DMS 273 treated with DMSO at 0.1 percent for 48 hours (cell line): ENCODE data around the gene BABAM2.
"Not testable (repeated sequence)": the region's sequence is repeated elsewhere in the genome, so short reads cannot be mapped to it uniquely, and the experiment has no call there.

Experiments
- DNase-seq: peaks from one replicate; lab custom pipeline; 2025; lab: John Stamatoyannopoulos, UW

The BABAM2 gene

DNA sequence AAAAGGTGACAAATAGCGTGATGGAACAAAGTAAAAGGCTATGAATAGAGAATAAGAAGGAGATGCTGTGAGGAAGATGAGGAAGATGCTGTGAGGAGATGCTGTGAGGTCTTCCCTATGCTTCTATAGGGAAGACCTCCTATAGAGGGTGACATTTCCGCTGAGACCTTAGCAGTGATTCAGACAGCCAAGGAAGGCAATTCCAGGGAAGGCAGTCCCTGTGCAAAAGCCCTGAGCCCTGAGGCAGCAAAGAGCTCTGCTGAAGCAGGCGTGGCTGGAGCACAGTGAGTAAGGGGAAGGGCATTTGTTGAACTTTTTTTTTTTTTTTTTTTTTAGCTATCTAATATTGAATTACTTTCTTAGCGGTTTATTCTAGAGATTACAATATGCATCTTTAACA is 359.5 kb downstream of the BABAM2 start:
- no peak for DNase-seq

DNA sequence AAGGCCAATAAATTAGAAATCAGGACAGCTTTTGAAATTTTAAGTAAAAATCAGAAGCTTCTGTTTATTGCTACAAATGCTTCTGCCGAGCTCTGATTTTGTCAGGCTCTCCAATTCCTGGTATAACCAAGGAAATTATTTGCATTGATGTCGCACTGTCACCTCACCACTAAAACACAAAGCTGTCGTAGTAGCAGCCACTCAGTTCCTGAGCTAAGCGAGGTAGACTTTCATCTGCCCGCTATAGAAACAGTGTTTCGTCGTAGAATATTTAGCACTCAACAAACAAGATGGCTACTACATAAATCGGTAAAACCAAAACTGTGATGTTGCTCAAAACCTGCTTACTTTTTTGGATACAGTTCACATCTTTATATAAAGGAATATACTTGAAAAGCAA is 360.8 kb downstream of the BABAM2 start:
- no peak for DNase-seq

DNA sequence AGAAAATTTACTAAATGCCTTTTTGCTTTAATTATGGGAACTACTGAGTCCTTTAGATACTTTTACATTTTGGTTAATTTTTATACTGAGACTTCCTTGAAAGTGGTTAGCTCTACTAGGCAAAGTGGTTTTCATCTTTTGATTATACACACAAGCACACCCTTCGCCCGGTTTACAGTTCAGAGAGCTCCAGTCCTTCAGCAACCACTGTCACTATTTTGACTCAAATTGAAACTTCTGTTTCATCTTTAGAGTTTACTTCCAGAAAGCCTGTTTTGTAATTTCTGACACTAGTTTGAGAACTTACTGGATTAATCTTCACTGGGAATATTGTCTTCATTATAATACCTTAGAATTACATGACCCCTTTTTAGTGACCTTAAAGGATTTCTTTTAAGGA is 361.8 kb downstream of the BABAM2 start:
- DNase-seq = no peak

DNA sequence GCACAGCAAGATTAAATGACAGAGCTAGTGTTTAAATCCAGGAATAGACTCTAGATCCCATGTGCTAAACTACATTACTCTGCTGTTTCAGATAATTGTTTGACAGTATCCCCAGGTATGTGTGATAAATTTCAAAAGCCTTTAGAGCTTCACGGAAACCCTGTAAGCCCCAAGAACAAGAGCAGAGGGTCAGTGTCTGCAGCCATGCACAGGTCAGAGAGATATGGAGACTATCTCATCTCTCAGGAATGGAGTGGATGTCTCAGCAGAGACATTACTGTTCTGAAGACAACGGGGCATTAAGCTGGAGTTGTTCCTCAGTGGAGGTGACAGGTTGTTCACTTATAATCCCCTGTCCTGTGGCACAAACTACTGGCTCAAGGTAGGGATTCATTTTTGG is 363.0 kb downstream of the BABAM2 start:
- DNase-seq = no peak

DNA sequence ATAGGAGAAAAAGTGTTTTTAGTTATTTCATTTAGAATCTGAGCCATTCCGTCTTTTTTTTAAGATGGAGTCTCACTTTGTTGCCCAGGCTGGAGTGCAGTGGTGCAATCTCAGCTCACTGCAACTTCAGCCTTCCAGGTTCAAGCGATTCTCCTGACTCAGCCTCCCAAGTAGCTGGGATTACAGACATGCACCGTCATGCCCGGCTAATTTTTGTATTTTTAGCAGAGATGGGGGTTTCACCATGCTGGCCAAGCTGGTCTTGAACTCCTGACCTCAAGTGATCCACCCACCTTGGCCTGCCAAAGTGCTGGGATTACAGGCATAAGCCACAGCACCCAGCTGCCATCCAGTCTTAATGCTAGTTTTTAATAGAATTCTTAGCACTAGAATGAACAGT is 364.7 kb downstream of the BABAM2 start:
- not testable (repeated sequence) for DNase-seq

DNA sequence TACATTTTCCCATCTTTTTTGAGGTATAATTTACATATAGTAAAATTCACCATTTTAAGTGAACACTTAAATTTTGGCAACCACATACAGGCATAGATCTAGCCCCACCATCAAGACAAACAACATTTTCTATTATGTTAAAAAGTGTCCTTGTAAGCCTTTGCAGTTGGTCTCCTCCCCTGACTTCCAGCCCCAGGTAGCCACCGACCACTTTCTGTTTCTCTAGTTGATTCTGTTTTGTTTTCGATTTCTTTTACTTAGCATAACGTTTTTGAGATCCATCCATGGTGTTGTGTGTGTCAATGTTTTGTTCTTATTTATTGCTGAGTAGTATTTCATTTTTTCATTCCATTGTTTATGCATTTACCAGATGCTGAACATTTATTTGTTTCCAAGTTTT is 366.7 kb downstream of the BABAM2 start:
- DNase-seq = no peak

DNA sequence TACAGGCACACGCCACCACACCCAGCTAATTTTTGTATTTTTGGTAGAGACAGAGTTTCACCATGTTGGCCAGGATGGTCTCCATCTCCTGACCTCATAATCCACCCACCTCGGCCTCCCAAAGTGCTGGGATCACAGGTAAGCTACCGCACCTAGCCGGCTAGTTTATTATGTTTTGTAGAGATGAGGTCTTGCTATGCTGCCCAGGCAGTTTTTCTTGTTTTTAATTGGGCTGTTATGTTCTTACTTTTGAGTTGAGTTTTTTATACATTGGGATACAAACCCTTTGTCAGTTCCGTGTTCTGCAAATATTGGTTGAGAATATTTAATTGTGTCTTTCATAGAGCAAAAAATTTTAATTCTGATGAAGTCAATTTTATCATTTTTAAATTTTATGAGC is 368.7 kb downstream of the BABAM2 start:
- DNase-seq = not testable (repeated sequence)

DNA sequence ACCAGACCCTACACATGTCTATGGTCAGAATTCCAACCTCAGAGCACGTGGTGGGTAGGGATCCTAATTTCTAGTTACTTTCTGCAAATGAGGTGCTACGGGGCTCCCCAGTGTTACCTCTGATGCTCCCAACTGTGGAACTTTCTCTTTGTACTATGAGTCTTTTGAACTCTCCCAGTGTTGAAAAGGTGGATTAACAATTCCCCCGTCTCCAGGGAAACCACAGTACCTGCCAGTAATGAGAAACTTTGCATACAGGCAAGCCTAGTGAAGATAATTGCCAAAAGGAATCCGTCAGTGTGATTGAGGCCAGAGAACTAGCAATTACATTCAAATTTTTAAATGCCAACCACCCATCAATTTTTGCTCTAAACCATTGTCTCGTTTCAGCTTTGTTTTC is 373.2 kb downstream of the BABAM2 start:
- DNase-seq = no peak

DNA sequence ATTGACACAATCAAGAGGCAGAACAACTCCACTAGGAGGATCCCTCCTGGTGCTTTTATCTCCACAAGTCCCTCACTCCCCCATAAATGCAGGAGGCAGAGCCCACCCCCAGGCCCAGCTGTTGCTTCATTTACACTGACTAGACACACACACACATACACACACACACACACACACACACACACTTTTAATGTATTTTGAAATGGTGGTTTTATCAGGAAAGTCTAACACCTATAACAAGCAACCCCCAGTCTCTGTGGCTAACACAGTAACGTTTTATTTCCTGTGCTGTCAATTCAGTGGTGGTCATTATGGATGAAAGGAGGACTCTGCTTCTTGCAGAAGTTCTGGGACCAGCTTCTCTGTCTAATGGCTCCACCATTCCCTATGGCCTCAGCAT is 376.8 kb downstream of the BABAM2 start:
- no peak for DNase-seq

DNA sequence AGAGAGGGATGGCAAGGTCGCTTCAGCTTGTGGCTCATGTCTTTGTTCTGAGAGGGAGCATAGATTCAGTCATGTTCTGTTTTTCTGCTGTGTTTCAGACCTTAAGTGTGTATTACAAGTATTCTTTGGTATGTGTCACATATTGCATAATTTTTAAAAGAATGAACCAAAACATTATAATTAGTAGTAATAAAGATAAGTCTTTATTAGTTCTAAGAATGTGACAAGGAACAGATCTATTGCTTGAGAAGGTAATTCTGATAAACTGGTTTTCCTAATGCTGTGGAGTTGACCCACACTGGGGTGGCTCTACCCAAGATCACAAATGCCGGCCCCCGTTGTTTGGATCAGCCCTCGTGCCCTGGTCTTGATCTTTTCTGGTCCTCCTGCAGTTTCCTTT is 377.9 kb downstream of the BABAM2 start:
- DNase-seq = no peak

DNA sequence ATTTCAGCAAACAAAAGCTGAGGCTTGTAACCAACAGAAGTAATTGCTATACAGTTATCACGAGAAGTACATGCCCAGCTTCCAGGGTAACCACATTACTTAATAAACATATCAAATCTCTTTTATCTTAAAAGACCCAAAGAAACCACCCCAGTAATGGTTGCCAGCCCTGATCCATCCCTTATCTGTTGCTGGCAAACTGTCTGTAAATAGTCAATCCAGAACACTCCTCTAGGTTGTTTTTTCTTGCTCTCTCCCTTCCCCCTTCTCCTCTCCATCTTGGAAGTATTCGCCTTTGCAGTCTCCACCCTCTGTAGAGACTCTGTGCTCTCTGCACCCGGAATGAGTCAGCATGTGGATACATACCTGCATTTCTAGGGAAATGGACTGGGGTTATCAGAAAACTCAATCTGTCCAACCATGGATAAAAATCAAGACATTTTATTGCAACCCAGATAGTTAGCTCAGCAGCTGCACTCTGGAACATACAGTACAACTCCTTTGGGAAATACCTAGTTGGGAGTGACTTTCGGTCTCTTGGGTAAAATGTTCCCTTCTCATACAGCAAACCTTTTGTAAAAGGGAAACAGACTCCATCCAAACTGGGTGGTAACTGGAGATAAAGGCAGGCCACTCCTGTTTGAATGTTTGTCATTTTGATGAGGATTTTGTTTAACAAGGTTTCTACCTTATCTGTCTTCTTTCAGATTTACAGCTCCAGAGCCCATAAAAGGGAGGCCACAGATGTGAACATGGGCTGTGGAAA is 378.7 kb downstream of the BABAM2 start:
- DNase-seq = no peak

DNA sequence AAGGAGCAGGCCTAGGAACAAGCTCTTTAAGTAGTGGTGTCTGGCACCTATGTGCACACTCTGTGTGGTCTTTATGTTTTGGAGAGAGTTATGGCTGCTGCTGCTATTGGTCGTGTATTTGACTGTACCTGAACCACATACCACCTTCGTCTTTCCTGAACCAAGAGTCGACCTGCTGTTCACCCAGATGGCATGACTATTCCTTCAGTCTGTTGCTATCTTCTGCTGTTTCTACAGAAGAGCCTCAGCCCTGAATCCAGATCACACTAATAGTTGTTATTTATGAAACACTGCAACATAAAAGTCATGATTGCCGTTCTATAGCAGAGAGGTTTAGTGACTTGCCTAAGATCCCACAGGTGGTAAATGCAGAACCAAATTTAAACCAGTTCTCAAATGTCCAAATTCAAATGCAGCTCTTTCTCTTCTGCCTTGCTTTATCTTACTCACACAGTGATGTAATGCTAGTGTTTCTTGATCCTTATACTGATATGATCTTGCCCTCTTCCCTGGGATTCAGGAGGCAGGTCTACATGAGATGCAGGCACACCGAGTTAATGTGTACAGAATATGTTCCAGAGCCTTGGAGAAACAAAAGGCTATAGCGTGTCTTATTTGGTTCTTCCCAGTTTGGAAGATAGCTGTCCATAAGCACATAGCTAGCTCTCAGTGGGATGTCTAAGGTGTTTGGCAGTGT is 380.1 kb downstream of the BABAM2 start:
- no peak for DNase-seq

DNA sequence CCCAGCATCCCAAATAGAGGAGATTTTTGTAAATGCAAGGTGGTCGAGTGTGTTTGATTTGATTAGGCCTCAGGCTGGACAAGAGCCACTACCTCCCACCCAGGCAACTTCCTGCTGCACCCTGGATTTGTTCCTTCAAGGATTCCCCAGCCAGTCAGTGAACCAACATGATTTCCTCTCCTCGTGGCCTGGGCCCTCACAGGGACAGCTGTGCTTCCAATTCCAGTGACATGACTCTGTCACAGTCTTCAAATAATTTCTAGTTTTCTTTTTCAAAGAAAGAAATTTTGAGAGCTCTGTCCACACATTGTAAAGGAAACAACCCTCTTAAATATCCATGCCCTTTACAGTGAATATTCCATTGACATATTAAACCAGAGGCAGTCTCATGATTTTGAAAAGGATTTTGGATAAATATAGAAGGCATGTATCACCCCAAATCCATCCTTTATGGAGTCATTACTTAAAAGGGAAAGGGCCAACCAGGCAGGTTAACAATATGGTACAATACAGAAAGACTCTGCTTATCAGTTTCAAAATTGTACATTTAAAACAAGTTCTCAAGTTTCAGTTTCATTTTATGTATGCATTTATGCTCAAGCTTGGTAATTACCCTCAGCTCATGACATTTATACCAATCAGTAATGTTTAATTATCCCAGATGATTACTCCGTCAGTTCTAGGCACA is 380.8 kb downstream of the BABAM2 start:
- DNase-seq = no peak

DNA sequence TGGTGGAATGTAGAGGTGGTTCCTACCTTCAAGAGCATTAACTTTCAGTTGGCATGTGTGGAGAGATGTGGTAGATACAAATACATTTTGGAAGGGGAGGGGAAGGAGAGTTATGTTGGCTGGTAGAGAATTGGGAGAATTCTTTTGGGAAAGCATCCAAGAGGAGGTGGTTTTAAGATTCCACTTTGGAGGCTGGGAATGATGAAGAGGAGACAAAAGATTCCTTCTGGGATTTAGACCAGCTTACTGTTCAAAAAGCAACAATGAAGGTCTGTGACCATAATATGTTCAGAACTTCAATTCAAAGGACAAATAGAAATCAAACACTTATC is 381.4 kb downstream of the BABAM2 start:
- no peak for DNase-seq

DNA sequence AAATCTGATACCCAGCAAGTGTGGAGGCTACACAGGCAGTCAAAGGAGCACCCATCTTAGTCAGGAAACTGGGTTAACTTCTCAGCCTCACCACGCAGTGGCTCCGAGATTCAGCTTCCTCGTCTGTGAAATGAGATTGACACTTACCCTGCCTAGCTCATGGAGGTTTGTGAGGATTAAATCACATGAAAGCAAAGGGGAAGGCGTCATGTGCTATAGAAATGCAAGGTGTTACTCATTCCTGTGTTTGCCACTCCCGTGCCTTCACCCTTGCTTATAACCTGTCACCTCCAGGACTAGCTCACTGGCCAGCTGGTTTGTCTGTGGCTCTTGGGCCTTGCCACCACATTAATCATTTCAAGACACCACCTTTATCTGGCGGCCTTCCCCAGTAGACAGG is 383.2 kb downstream of the BABAM2 start:
- no peak for DNase-seq

DNA sequence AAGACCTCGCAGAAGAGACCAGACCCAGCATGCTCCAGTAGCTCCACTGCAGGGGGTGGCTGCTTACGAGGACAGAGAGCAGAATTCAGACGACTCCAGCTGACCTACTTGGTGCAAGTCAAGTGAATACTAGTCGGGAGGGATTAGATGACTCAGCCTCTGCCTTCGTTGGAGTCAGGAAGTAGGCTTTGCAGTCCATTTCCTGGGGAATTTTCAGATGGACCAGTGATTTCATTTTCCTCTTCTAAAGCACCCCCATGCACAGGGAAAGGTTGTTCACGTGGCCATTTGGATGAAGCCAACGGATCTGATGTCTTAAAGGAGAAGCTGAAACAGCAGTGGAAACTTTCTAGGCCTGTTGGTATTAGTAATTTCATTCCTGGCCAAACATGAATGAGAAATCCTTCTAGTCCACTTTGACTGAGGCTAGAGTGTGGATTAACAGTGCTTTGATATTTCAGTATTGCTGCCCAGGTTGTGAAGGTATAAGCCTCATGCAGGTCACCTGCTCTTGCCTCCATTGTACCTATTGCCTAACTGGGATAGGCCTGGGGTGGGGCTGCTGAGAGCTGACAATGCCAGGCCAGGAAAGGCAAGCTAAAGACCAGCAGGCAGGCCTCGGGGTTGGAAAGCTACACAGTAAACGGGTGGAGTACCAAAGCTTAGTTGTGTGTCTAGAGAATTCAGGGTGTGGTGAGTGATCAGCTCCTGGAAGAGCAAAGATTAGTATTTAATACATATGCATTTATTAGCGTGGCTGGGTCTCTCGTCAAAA is 384.6 kb downstream of the BABAM2 start:
- no peak for DNase-seq

DNA sequence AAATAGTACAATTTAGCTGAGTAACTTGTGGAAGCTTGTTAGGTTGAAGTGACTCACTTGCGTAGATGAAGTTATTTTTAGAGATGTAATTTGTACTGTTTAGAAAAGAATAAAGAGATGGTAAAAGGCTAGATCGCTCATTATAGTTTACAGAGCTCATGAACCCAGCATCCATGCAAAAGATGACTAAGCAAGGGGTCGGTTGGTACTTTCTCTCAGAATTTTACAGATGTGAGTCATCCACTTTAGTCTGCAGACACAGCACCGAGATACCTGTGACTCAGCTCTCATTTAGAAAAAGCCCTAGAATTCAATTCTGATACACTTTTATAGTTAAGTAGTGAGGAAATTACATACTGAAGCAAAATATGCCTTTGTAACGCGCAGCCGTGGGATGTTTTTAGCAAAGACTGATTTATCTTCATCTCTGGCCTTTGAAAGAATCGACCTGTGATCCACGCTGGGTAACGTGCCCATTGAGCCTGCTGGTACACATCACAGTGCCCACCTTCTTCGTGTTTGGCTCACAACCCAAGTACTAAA is 385.6 kb downstream of the BABAM2 start:
- no peak for DNase-seq

DNA sequence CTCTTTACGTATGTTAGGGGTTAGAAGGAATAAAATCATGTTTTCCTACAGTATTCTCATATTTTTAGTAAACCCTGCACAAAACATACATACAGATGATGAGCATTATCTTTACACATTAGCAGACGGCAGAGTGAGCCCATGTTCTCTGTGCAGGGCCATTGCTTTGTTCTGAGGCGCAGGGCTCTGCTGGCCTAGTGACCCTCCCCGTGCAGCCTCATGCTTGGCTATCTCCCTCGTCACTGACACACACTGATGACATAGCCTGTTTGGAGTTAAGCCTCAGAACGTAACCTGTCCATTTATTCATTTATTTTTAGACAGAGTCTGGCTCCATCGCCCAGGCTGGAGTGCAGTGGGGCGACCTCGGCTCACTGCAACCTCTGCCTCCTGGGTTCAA is 386.3 kb downstream of the BABAM2 start:
- no peak for DNase-seq

DNA sequence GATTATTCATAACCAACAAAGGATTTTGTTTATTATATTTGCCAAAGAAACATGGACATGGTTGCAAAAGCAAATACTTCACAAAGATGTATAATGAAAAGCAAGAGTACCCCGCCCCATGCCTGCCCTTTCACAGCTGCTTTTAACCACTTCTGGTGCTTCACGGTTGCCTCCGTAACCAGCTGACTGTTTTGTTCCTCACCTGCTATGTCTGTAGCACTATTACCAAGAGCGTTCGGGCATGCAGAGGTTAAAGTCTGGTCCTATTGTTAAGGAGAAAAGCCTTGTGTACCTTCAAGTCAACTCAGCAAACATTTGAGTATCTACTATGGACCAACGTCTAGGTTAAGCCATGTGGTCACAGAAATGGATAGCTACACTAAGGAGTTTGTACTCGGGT is 386.9 kb downstream of the BABAM2 start:
- DNase-seq = no peak

DNA sequence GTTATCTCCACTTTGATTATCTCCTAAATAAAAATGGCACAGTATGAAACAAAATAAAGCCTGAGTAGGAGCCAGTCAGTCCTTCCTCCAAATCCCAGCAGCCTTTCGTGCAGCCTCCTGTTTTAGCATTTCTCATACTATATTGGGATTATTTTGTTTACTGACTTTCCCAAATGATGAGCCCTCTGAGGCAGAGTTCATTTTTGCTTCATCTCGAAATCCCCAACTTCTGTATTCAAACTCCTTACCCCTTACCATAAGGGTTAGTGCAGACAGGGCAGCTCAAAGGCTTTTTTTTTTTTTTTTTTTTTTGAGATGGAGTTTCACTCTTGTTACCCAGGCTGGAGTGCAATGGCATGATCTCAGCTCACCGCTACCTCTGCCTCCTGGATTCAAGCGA is 388.8 kb downstream of the BABAM2 start:
- no peak for DNase-seq

DNA sequence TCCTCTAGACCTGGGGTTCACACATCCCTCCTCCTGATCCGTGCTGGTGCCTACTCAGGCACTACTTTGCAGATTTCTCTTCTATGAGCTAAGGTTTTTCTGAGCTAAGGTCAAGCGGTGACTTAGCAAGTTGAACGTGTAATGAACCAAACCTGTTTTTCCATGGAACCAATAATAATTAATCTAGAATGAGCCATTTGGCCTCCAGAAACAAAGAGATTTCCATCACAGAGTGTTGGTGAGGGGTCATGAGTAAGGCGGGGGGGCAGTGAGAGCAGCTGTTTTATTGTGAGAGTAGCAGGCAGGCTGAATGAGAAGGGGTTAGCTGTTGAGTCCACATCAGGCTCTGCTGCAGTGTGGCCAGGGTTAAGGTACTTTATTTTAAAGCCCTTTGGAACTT is 390.1 kb downstream of the BABAM2 start:
- DNase-seq = no peak

DNA sequence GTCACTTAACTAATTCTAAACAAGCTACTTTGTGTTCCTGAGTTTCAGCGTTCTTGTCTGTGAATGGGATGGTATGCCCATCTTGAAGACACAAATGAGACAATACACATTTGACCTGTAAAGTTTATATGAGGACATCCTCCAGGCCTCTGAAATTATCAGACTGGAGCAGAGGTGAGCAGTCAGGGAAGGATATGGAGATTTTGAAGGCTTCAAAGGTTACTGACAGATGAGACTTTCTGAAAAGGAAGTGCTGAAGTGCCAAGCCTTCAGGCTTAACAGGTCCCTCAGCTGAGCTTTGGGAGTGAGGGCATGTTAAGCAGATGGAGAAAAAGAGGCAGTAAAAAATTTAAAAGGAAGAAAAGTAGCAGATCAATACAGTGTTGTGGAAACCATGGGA is 391.2 kb downstream of the BABAM2 start:
- no peak for DNase-seq
